Esophagus squamous epithelium (tissue), 4 donors: ENCODE data around the gene SRGAP1.

Source experiments
- CTCF ChIP-seq, 6 experiments: fragments of 450-650 bp in 4 of 6; fragments of 200-600 bp in 2 of 6; sonication (generic) in 2 of 6; IDR thresholded peaks; one replicate each; pipeline ENCODE4 v1.5.1; 2016 to 2019; ENCODE audit warnings: antibody characterized with exemption in 6 of 6, mild to moderate bottlenecking in 4 of 6, moderate library complexity in 4 of 6
- POLR2A ChIP-seq, 4 donors: fragments of 450-650 bp; IDR thresholded peaks; one replicate each; pipeline ENCODE4 v1.6.1; 2017; ENCODE audit warnings: antibody characterized with exemption in 4 of 4, mild to moderate bottlenecking in 4 of 4, moderate library complexity in 3 of 4

GRCh38 chr12:63808631-63809030 is 35.9 kb upstream of the SRGAP1 start:
- TF ChIP-seq CTCF (IDR thresholded peaks at IDR 0.05): no peak
- no peak for TF ChIP-seq POLR2A (IDR thresholded peaks at IDR 0.05)
